Calu3 (cell line): Measurements from ENCODE around the gene MPZL2. TPM values are rescaled to one million over a fixed set of nuclear protein-coding genes. Genes with fewer than 3 reads are reported as not detected.

ENCODE experiments used
- BruUV-seq: library from RNA; stranded (reverse); fragments of 400-500 nt; replicated peaks from 2 replicates; lab custom pipeline; 2021; lab: Mats Ljungman, UMichigan
- CTCF ChIA-PET: fragments of 300-600 bp; sonication (Branson Sonifier 250); formaldehyde crosslinking; loops from one replicate; lab custom pipeline; 2022; ENCODE audit warnings: antibody characterized with exemption; lab: Charles Lee
- DNase-seq: peaks from one replicate; pipeline ENCODE4 v3.0.0; 2022
- H3K27ac Mint-ChIP-seq: one replicate; pipeline ENCODE4 v1.8.0; 2022; ENCODE audit warnings: mixed read lengths; ENCODE audit not compliant: unreplicated experiment
- H3K27me3 Mint-ChIP-seq: one replicate; pipeline ENCODE4 v1.8.0; 2022; ENCODE audit warnings: mixed read lengths; ENCODE audit not compliant: unreplicated experiment
- H3K36me3 Mint-ChIP-seq: one replicate; pipeline ENCODE4 v1.8.0; 2022; ENCODE audit warnings: mild to moderate bottlenecking, moderate library complexity, mixed read lengths; ENCODE audit not compliant: insufficient read depth, unreplicated experiment
- H3K4me1 Mint-ChIP-seq: one replicate; pipeline ENCODE4 v1.8.0; 2022; ENCODE audit warnings: mild to moderate bottlenecking, low read depth, mixed read lengths; ENCODE audit not compliant: unreplicated experiment
- H3K4me3 Mint-ChIP-seq: one replicate; pipeline ENCODE4 v1.8.0; 2022; ENCODE audit warnings: mild to moderate bottlenecking, low read depth, moderate library complexity, mixed read lengths; ENCODE audit not compliant: unreplicated experiment
- H3K9me3 Mint-ChIP-seq: one replicate; pipeline ENCODE4 v1.8.0; 2022; ENCODE audit warnings: low read depth, mixed read lengths; ENCODE audit not compliant: unreplicated experiment
- CTCF ChIP-seq: fragments of 200-600 bp; IDR thresholded peaks from one replicate; pipeline ENCODE4 v1.8.0; 2022; ENCODE audit warnings: antibody characterized with exemption; ENCODE audit not compliant: unreplicated experiment
- intact Hi-C: fragments of 100-400 bp; cut with micrococcal nuclease; formaldehyde crosslinking; loops from one replicate; pipeline ENCODE4 v1.10.0; 2022; ENCODE audit not compliant: unreplicated experiment
- total RNA-seq: library from RNA; stranded (reverse); gene quantifications from 2 replicates; pipeline ENCODE4 v1.2.3, GENCODE V29; 2022

MPZL2 gene
- total RNA-seq, 1 experiment from 2014 or later, result 69.6 TPM

GRCh38 chr11:118295199-118295598, 31.1 kb upstream of the MPZL2 start:
- H3K4me1 Mint-ChIP-seq, result peaks cover 31% of the 10 kb centered on the region
- H3K27ac Mint-ChIP-seq, result no peak overlapping the region
- no TSS peak for BruUV-seq
- no peaks in the 10 kb centered on the region for H3K36me3 Mint-ChIP-seq
- intact Hi-C loops, result loop anchor here (5.0 to 10.0 kb wide), 2 partner anchors 190 to 272 kb away; partner anchors contain the start of gene IFT46
- DNase-seq, result no peak
- peaks cover 6% of the 10 kb centered on the region for H3K27me3 Mint-ChIP-seq
- no peak overlapping the region for H3K4me3 Mint-ChIP-seq
- no peak for TF ChIP-seq CTCF
- CTCF ChIA-PET, result interaction anchor here (0.7 to 1.4 kb wide), 12 partner anchors 13 to 193 kb away, joined by 3 to 8 read pairs (median 4); partner anchors contain the start of gene MPZL2
- H3K9me3 Mint-ChIP-seq, result no peaks in the 10 kb centered on the region

GRCh38 chr11:118294053-118294452, 30.0 kb upstream of the MPZL2 start:
- H3K4me1 Mint-ChIP-seq, result peaks cover 38% of the 10 kb centered on the region
- H3K9me3 Mint-ChIP-seq, result no peaks in the 10 kb centered on the region
- no peaks in the 10 kb centered on the region for H3K36me3 Mint-ChIP-seq
- BruUV-seq, result no TSS peak
- CTCF ChIA-PET, result interaction anchor here (0.6 kb wide), 1 partner anchor 96 kb away, joined by 5 read pairs; no protein-coding TSS in a partner anchor
- intact Hi-C loops, result loop anchor here (10.0 kb wide), 1 partner anchor 191 kb away; no protein-coding TSS in a partner anchor
- H3K4me3 Mint-ChIP-seq, result no peak overlapping the region
- TF ChIP-seq CTCF, result no peak
- no peak for DNase-seq
- H3K27me3 Mint-ChIP-seq, result no peaks in the 10 kb centered on the region
- H3K27ac Mint-ChIP-seq, result no peak overlapping the region

- no peak for DNase-seq
- CTCF ChIA-PET, result interaction anchor here (0.9 to 2.1 kb wide), 4 partner anchors 28 to 96 kb away, joined by 3 to 20 read pairs (median 3); partner anchors contain the start of genes MPZL2 and MPZL3
- no TSS peak for BruUV-seq
- Mint-ChIP-seq H3K27me3 (no peaks in the 10 kb centered on the region), H3K27ac (peak overlapping the region; percentile 30), H3K36me3 (no peaks in the 10 kb centered on the region), H3K9me3 (no peaks in the 10 kb centered on the region), H3K4me1 (peaks cover 38% of the 10 kb centered on the region), H3K4me3 (peak overlapping the region; percentile 44)
- no peak for TF ChIP-seq CTCF
- intact Hi-C loops, result loop anchor here (1.0 to 10.0 kb wide), 4 partner anchors 27 to 193 kb away; partner anchors contain the start of gene MPZL2
Measured at GRCh38 chr11:118291477-118292135, 27.5 kb upstream of the MPZL2 start.

GRCh38 chr11:118290923-118291322, 26.8 kb upstream of the MPZL2 start:
- no TSS peak for BruUV-seq
- Mint-ChIP-seq H3K36me3 (no peaks in the 10 kb centered on the region), H3K4me1 (peaks cover 34% of the 10 kb centered on the region), H3K27ac (no peak overlapping the region), H3K27me3 (no peaks in the 10 kb centered on the region), H3K9me3 (no peaks in the 10 kb centered on the region), H3K4me3 (peak overlapping the region; percentile 44)
- CTCF ChIA-PET, result interaction anchor here (0.9 to 2.1 kb wide), 4 partner anchors 27 to 96 kb away, joined by 3 to 20 read pairs (median 3); partner anchors contain the start of genes MPZL2 and MPZL3
- intact Hi-C loops, result loop anchor here (1.0 to 10.0 kb wide), 4 partner anchors 26 to 194 kb away; partner anchors contain the start of gene MPZL2
- peak; percentile 12 for TF ChIP-seq CTCF
- peak; percentile 50 for DNase-seq
